Vagina (tissue), 2 donors: Measurements from ENCODE around the gene AP1B1. TPM values are rescaled to one million over a fixed set of nuclear protein-coding genes. Genes with fewer than 3 reads are reported as not detected.

ENCODE experiments used
- DNase-seq, 2 donors: peaks; one replicate each; pipeline ENCODE4 v3.0.0-alpha.2; 2017; ENCODE audit errors: extremely low spot score in 2 of 2
- H3K27ac ChIP-seq: fragments of 200-600 bp; sonication (generic); one replicate; pipeline ENCODE4 v1.5.1; 2019
- H3K27me3 ChIP-seq: fragments of 200-600 bp; sonication (generic); one replicate; pipeline ENCODE4 v1.5.1; 2019
- H3K36me3 ChIP-seq, 2 donors: fragments of 200-600 bp; sonication (generic); one replicate each; pipeline ENCODE4 v1.5.1; 2017 to 2019
- H3K4me1 ChIP-seq: fragments of 200-600 bp; sonication (generic); one replicate; pipeline ENCODE4 v1.5.1; 2019
- H3K4me3 ChIP-seq, 2 donors: fragments of 200-600 bp; sonication (generic); 1 replicate in 1 of 2; 2 replicates in 1 of 2; pipeline ENCODE4 v1.5.1; 2016 to 2019
- H3K9me3 ChIP-seq: fragments of 200-600 bp; sonication (generic); one replicate; pipeline ENCODE4 v1.5.1; 2019
- POLR2A ChIP-seq, 2 donors: fragments of 450-650 bp; IDR thresholded peaks; one replicate each; pipeline ENCODE4 v1.6.1; 2017; ENCODE audit warnings: antibody characterized with exemption in 2 of 2, mild to moderate bottlenecking in 2 of 2, moderate library complexity in 2 of 2
- POLR2AphosphoS5 ChIP-seq, 2 donors: sonication (generic); formaldehyde crosslinking; IDR thresholded peaks; one replicate each; pipeline ENCODE4 v1.9.0; 2017; ENCODE audit warnings: antibody characterized with exemption in 2 of 2, mild to moderate bottlenecking in 2 of 2, low read depth in 1 of 2; ENCODE audit not compliant: insufficient read depth in 1 of 2
- intact Hi-C: fragments of 100-400 bp; cut with DNase I; formaldehyde crosslinking; loops from one replicate; pipeline ENCODE4 v1.15.1; 2023
- total RNA-seq: library from RNA; depleted of rRNA; stranded (reverse); fragments of >200 nt; gene quantifications from one replicate; pipeline ENCODE4 v1.2.3, GENCODE V29; 2016
- TF ChIP-seq, protein P1 (sequence below), 3 experiments: fragments of 450-650 bp in 2 of 3; fragments of 200-600 bp in 1 of 3; sonication (generic) in 1 of 3; IDR thresholded peaks; one replicate each; pipeline ENCODE4 v1.5.1; 2017 to 2019; ENCODE audit warnings: antibody characterized with exemption in 3 of 3, mild to moderate bottlenecking in 2 of 3, moderate library complexity in 2 of 3

The AP1B1 gene
- total RNA-seq, 1 donor from 2014 or later: 60.9 TPM

- peaks cover 0 to 26% of the 10 kb centered on the region in 2 donors for H3K36me3 ChIP-seq
- H3K4me3 ChIP-seq: no peak overlapping the region
- TF ChIP-seq, protein P1, sequence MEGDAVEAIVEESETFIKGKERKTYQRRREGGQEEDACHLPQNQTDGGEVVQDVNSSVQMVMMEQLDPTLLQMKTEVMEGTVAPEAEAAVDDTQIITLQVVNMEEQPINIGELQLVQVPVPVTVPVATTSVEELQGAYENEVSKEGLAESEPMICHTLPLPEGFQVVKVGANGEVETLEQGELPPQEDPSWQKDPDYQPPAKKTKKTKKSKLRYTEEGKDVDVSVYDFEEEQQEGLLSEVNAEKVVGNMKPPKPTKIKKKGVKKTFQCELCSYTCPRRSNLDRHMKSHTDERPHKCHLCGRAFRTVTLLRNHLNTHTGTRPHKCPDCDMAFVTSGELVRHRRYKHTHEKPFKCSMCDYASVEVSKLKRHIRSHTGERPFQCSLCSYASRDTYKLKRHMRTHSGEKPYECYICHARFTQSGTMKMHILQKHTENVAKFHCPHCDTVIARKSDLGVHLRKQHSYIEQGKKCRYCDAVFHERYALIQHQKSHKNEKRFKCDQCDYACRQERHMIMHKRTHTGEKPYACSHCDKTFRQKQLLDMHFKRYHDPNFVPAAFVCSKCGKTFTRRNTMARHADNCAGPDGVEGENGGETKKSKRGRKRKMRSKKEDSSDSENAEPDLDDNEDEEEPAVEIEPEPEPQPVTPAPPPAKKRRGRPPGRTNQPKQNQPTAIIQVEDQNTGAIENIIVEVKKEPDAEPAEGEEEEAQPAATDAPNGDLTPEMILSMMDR (IDR thresholded peaks at IDR 0.05): no peak
- TF ChIP-seq POLR2A (IDR thresholded peaks at IDR 0.05) (no peak), POLR2AphosphoS5 (IDR thresholded peaks at IDR 0.05; ENCODE audit: insufficient read depth in 1 of 2, low read depth in 1 of 2) (no peak)
- no peaks in the 10 kb centered on the region for H3K27me3 ChIP-seq
- intact Hi-C loops: no loop called here
- no peaks in the 10 kb centered on the region for H3K9me3 ChIP-seq
- H3K4me1 ChIP-seq: peaks cover 13% of the 10 kb centered on the region
- no peak for DNase-seq
- H3K27ac ChIP-seq: no peak overlapping the region
These were observed 60.3 kb downstream of the AP1B1 start for GRCh38 chr22:29328055-29328454.

DNA sequence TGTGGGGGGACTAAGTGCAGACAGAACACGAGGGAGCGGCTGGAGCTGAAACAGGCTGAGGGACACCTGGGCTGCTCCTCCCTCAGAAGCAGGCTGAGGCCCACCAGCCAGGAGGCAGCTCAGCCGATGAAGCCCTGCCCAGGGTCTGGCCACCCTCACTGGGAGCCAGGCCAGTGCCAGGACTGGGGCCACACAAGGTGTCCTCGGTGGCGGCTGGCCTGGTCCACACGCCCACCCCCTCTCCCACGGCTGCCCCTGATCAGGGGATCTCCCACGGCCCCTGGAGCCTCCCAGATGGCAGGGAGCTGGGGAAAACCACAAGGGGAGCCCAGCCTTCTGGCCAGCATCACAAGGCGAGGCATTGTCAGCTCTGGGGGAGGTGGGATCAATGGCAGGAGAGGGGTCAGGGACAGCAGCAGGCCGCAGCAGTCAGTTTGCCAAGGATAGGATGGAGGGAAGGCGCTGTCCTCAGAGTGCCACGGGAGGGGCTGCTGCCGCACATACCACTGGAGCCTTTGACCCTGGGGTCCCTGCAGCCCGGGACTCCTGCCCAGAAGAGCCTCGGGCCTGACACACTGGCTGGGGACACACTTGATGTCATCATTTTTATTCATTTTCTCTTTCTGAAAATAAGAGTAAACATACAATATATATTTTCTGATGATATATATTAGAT lies 61.1 kb downstream of the AP1B1 start:
- intact Hi-C loops: no loop called here
- Histone ChIP-seq H3K27me3 (no peaks in the 10 kb centered on the region), H3K4me1 (peaks cover 13% of the 10 kb centered on the region), H3K36me3 (peaks cover 0 to 24% of the 10 kb centered on the region in 2 donors), H3K4me3 (no peak overlapping the region), H3K9me3 (no peaks in the 10 kb centered on the region), H3K27ac (no peak overlapping the region)
- DNase-seq: no peak
- TF ChIP-seq, protein P1 (IDR thresholded peaks at IDR 0.05): no peak
- no peak for TF ChIP-seq POLR2A (IDR thresholded peaks at IDR 0.05)
- TF ChIP-seq POLR2AphosphoS5 (IDR thresholded peaks at IDR 0.05; ENCODE audit: insufficient read depth in 1 of 2, low read depth in 1 of 2): no peak

GRCh38 chr22:29326481-29326880 lies 61.9 kb downstream of the AP1B1 start:
- no peaks in the 10 kb centered on the region for H3K9me3 ChIP-seq
- no peak for DNase-seq
- no peak overlapping the region for H3K27ac ChIP-seq
- TF ChIP-seq POLR2A (IDR thresholded peaks at IDR 0.05) (no peak), POLR2AphosphoS5 (IDR thresholded peaks at IDR 0.05; ENCODE audit: insufficient read depth in 1 of 2, low read depth in 1 of 2) (no peak)
- TF ChIP-seq, protein P1 (IDR thresholded peaks at IDR 0.05): no peak
- peaks cover 0 to 24% of the 10 kb centered on the region in 2 donors for H3K36me3 ChIP-seq
- peaks cover 13% of the 10 kb centered on the region for H3K4me1 ChIP-seq
- H3K4me3 ChIP-seq: no peak overlapping the region
- intact Hi-C loops: no loop called here
- no peaks in the 10 kb centered on the region for H3K27me3 ChIP-seq

GRCh38 chr22:29325785-29326315 lies 62.5 kb downstream of the AP1B1 start:
- TF ChIP-seq, protein P1 (IDR thresholded peaks at IDR 0.05): no peak
- TF ChIP-seq POLR2AphosphoS5 (IDR thresholded peaks at IDR 0.05; ENCODE audit: insufficient read depth in 1 of 2, low read depth in 1 of 2) (no peak), POLR2A (IDR thresholded peaks at IDR 0.05) (no peak)
- no peaks in the 10 kb centered on the region for H3K27me3 ChIP-seq
- peaks cover 8% of the 10 kb centered on the region for H3K4me1 ChIP-seq
- peaks cover 0 to 24% of the 10 kb centered on the region in 2 donors for H3K36me3 ChIP-seq
- no peak for DNase-seq
- intact Hi-C loops: no loop called here
- H3K4me3 ChIP-seq: no peak overlapping the region
- no peaks in the 10 kb centered on the region for H3K9me3 ChIP-seq
- no peak overlapping the region for H3K27ac ChIP-seq

GRCh38 chr22:29325356-29325755 lies 63.0 kb downstream of the AP1B1 start:
- H3K4me3 ChIP-seq: no peak overlapping the region
- no peak for DNase-seq
- H3K27me3 ChIP-seq: no peaks in the 10 kb centered on the region
- H3K4me1 ChIP-seq: peaks cover 3% of the 10 kb centered on the region
- intact Hi-C loops: no loop called here
- H3K27ac ChIP-seq: no peak overlapping the region
- no peak for TF ChIP-seq POLR2AphosphoS5 (IDR thresholded peaks at IDR 0.05; ENCODE audit: insufficient read depth in 1 of 2, low read depth in 1 of 2)
- H3K36me3 ChIP-seq: peaks cover 0 to 24% of the 10 kb centered on the region in 2 donors
- H3K9me3 ChIP-seq: no peaks in the 10 kb centered on the region
